Esophagus squamous epithelium (tissue), 4 donors: ENCODE data around the gene PYGM.

ENCODE experiments used
- POLR2A ChIP-seq, 4 donors: fragments of 450-650 bp; IDR thresholded peaks; one replicate each; pipeline ENCODE4 v1.6.1; 2017; ENCODE audit warnings: antibody characterized with exemption in 4 of 4, mild to moderate bottlenecking in 4 of 4, moderate library complexity in 3 of 4
- TF ChIP-seq, protein P1 (sequence below), 6 experiments: fragments of 450-650 bp in 4 of 6; fragments of 200-600 bp in 2 of 6; sonication (generic) in 2 of 6; IDR thresholded peaks; one replicate each; pipeline ENCODE4 v1.5.1; 2016 to 2019; ENCODE audit warnings: antibody characterized with exemption in 6 of 6, mild to moderate bottlenecking in 4 of 6, moderate library complexity in 4 of 6

- TF ChIP-seq, protein P1, sequence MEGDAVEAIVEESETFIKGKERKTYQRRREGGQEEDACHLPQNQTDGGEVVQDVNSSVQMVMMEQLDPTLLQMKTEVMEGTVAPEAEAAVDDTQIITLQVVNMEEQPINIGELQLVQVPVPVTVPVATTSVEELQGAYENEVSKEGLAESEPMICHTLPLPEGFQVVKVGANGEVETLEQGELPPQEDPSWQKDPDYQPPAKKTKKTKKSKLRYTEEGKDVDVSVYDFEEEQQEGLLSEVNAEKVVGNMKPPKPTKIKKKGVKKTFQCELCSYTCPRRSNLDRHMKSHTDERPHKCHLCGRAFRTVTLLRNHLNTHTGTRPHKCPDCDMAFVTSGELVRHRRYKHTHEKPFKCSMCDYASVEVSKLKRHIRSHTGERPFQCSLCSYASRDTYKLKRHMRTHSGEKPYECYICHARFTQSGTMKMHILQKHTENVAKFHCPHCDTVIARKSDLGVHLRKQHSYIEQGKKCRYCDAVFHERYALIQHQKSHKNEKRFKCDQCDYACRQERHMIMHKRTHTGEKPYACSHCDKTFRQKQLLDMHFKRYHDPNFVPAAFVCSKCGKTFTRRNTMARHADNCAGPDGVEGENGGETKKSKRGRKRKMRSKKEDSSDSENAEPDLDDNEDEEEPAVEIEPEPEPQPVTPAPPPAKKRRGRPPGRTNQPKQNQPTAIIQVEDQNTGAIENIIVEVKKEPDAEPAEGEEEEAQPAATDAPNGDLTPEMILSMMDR (IDR thresholded peaks at IDR 0.05), result no peak
- no peak for TF ChIP-seq POLR2A (IDR thresholded peaks at IDR 0.05)
Measured at GRCh38 chr11:64760759-64761420, 1.1 kb upstream of the PYGM start.
